NCI-H1930 (cell line): Measurements from ENCODE around the gene VPS13C.

Experiments
- DNase-seq, 2 experiments: peaks; one replicate each; lab custom pipeline; 2025; lab: John Stamatoyannopoulos, UW

The VPS13C gene

GRCh38 chr15:61856295-61856694, 204.0 kb downstream of the VPS13C start:
- DNase-seq: no peak

GRCh38 chr15:61853195-61853594, 207.1 kb downstream of the VPS13C start:
- no peak for DNase-seq

- DNase-seq: no peak
Observed at GRCh38 chr15:61851955-61852354, 208.3 kb downstream of the VPS13C start.

- DNase-seq: no peak
Observed at GRCh38 chr15:61849447-61849846, 210.8 kb downstream of the VPS13C start.

- DNase-seq: no peak
Observed at GRCh38 chr15:61841466-61841865, 218.8 kb downstream of the VPS13C start.

GRCh38 chr15:61840090-61840489, 220.2 kb downstream of the VPS13C start:
- DNase-seq: no peak

- no peak for DNase-seq
Observed at GRCh38 chr15:61839546-61839945, 220.7 kb downstream of the VPS13C start.

- DNase-seq: peak; percentile 5 to 12
Observed at GRCh38 chr15:61835496-61836106, 224.6 kb downstream of the VPS13C start.

GRCh38 chr15:61835029-61835428, 225.2 kb downstream of the VPS13C start:
- no peak for DNase-seq

GRCh38 chr15:61834076-61834697, 226.1 kb downstream of the VPS13C start:
- DNase-seq: peak in 1 of 2 experiments; percentile 32

- no peak for DNase-seq
Observed at GRCh38 chr15:61832223-61832622, 228.0 kb downstream of the VPS13C start.

- DNase-seq: no peak
Observed at GRCh38 chr15:61831505-61831921, 228.7 kb downstream of the VPS13C start.

- DNase-seq: no peak
Observed at GRCh38 chr15:61830536-61831330, 229.5 kb downstream of the VPS13C start.

- DNase-seq: no peak
Observed at GRCh38 chr15:61829514-61829889, 230.7 kb downstream of the VPS13C start.

GRCh38 chr15:61828860-61829513, 231.3 kb downstream of the VPS13C start:
- no peak for DNase-seq

GRCh38 chr15:61828008-61828407, 232.2 kb downstream of the VPS13C start:
- no peak for DNase-seq

- DNase-seq: no peak
Observed at GRCh38 chr15:61827131-61827530, 233.1 kb downstream of the VPS13C start.

GRCh38 chr15:61824291-61824690, 236.0 kb downstream of the VPS13C start:
- DNase-seq: no peak

GRCh38 chr15:61822511-61822910, 237.7 kb downstream of the VPS13C start:
- no peak for DNase-seq

- no peak for DNase-seq
Observed at GRCh38 chr15:61820951-61821350, 239.3 kb downstream of the VPS13C start.

- DNase-seq: no peak
Observed at GRCh38 chr15:61820212-61820611, 240.0 kb downstream of the VPS13C start.

GRCh38 chr15:61819386-61819785, 240.9 kb downstream of the VPS13C start:
- no peak for DNase-seq

- DNase-seq: no peak
Observed at GRCh38 chr15:61818801-61819200, 241.4 kb downstream of the VPS13C start.
